LNCaP clone FGC (cell line): Measurements from ENCODE around the gene SLC41A2.

Source experiments
- DNase-seq: peaks from one replicate; pipeline ENCODE4 v3.0.0-alpha.2; 2011; ENCODE audit warnings: low read depth
- H3K4me3 ChIP-seq: 2 replicates; pipeline ENCODE4 v1.5.1; 2011; ENCODE audit warnings: mild to moderate bottlenecking, low read depth, low read length, control low read depth
- TF ChIP-seq, protein P1 (sequence below): IDR thresholded peaks from 2 replicates; pipeline ENCODE4 v1.5.1; 2012; ENCODE audit warnings: mild to moderate bottlenecking; ENCODE audit not compliant: control insufficient read depth, insufficient read depth; ENCODE audit errors: extremely low read depth

Gene SLC41A2

DNA sequence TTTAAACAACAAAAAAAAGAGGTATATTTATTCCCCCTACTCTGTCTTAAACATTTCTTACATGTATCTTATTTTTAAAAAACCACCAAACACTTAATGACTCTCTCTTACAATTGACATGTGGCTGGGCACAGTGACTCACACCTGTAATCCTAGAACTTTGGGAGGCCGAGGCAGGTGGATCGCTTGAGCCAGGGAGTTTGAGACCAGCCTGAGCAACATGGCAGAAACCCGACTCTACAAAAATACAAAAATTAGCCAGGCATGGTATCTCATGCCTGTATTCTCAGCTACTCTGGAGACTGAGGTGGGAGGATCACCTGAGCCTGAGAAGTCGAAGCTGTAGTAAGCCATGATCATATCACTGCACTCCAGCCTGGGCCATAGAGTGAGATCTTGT, 16.0 kb downstream of the SLC41A2 start:
- no peak for DNase-seq
- TF ChIP-seq, protein P1, sequence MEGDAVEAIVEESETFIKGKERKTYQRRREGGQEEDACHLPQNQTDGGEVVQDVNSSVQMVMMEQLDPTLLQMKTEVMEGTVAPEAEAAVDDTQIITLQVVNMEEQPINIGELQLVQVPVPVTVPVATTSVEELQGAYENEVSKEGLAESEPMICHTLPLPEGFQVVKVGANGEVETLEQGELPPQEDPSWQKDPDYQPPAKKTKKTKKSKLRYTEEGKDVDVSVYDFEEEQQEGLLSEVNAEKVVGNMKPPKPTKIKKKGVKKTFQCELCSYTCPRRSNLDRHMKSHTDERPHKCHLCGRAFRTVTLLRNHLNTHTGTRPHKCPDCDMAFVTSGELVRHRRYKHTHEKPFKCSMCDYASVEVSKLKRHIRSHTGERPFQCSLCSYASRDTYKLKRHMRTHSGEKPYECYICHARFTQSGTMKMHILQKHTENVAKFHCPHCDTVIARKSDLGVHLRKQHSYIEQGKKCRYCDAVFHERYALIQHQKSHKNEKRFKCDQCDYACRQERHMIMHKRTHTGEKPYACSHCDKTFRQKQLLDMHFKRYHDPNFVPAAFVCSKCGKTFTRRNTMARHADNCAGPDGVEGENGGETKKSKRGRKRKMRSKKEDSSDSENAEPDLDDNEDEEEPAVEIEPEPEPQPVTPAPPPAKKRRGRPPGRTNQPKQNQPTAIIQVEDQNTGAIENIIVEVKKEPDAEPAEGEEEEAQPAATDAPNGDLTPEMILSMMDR = no peak
- H3K4me3 ChIP-seq = no peak overlapping the region

GRCh38 chr12:104941454-104941853, 16.6 kb downstream of the SLC41A2 start:
- DNase-seq = no peak
- TF ChIP-seq, protein P1 = no peak
- H3K4me3 ChIP-seq = no peak overlapping the region

- no peak for DNase-seq
- TF ChIP-seq, protein P1 = no peak
- H3K4me3 ChIP-seq = no peak overlapping the region
Measured at GRCh38 chr12:104939089-104939488, 19.0 kb downstream of the SLC41A2 start.

DNA sequence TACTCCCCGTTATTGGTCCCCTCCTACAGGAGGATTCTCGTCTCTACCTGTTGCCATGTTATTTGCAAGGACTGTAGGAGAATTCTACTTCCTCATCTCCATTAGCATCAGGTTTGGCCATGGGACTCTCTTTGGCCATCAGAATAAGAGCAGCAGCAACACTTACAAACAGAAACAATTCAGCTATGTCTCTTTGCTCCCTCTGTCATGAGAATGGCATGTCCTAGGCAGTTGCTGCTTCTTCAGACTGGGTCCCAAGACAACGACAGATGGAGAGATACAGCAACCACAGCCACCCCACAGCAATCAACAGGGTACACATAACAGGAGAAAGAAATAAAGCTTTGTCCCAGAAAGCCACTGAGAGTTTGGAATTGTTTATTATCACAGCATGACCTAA, 19.7 kb downstream of the SLC41A2 start:
- TF ChIP-seq, protein P1 = no peak
- no peak for DNase-seq
- no peak overlapping the region for H3K4me3 ChIP-seq

DNA sequence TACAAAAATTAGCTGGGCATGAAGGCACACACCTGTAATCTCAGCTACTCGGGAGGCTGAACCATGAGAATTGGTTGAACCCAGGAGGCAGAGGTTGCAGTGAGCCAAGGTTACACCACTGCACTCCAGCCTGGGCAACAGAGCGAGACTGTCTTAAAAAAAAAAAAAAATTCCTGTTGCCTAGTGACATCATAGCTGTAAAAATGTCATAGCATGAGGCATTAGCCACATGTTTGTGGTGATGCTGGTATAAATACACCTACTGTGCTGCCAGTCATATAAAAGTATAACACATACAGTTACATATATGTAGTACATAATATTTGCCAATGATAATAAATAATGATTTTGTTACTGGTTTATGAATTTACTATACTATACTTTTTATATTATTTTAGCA, 22.2 kb downstream of the SLC41A2 start:
- no peak for DNase-seq
- TF ChIP-seq, protein P1 = no peak
- H3K4me3 ChIP-seq = no peak overlapping the region

- TF ChIP-seq, protein P1 = no peak
- H3K4me3 ChIP-seq = no peak overlapping the region
- DNase-seq = no peak
Measured at GRCh38 chr12:104933778-104934177, 24.3 kb downstream of the SLC41A2 start.

- TF ChIP-seq, protein P1 = no peak
- no peak for DNase-seq
- no peak overlapping the region for H3K4me3 ChIP-seq
Measured at GRCh38 chr12:104933128-104933527, 25.0 kb downstream of the SLC41A2 start.
